NCI-H345 treated with DMSO at 0.1 percent for 48 hours (cell line): ENCODE measurements around the gene FKBP2.
"Not testable (repeated sequence)": the region's sequence is repeated elsewhere in the genome, so short reads cannot be mapped to it uniquely, and the experiment has no call there.

Source experiments
- DNase-seq: peaks from one replicate; lab custom pipeline; 2025; ENCODE audit not compliant: unreplicated experiment; lab: John Stamatoyannopoulos, UW

The FKBP2 gene

GRCh38 chr11:64233913-64234586, 6.8 kb upstream of the FKBP2 start, which contains the start of gene VEGFB:
VEGFB (plus strand) TSS chr11:64234584; CDS start chr11:64234834, 250 bp downstream.
- DNase-seq: peak; percentile 30

DNA sequence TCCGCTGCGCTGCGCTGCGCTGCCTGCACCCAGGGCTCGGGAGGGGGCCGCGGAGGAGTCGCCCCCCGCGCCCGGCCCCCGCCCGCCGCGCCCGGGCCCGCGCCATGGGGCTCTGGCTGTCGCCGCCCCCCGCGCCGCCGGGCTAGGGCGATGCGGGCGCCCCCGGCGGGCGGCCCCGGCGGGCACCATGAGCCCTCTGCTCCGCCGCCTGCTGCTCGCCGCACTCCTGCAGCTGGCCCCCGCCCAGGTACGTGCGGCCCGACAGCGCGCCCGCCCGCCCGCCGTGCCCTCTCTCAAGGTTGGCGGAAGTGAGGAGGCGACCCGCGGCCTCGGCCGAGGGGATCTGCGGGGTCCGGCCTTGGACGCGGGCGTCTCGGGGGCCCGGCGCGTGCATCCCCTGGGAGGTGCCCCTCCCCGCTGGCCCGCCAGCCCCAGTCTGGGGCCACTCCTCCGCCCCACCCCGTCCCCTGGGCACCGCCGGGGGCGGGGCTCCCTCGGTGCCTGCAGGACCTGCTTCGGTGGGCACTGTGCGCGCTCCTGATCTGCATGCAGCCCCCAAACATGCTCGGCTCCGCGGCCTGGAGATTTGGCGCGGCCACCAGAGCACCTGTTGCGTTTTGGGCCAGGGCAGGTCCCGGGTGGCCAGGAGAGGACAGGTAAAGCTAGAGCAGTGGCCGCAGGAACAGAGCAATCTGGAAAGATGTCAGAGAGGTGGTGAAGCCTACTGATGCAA, 6.1 kb upstream of the FKBP2 start:
- no peak for DNase-seq

- DNase-seq: no peak
These were observed 5.3 kb upstream of the FKBP2 start for GRCh38 chr11:64235437-64236161.

GRCh38 chr11:64237484-64237951, 3.4 kb upstream of the FKBP2 start:
- DNase-seq: peak; percentile 66

DNA sequence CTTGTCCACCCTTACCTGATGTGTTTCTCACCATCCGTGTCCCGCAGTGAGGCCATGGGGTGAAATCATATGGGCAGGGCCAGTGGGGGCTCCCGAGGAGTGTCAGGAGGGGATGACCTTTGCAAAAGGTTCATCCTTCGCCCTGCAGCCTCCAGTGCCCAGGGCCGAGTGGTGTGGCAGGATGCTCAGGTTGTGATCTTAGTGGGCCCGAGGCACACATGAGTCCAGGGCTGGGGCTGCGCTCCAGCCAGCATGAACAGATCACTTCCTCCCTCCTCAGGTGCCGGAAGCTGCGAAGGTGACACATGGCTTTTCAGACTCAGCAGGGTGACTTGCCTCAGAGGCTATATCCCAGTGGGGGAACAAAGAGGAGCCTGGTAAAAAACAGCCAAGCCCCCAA, 2.8 kb upstream of the FKBP2 start:
- DNase-seq: no peak

DNA sequence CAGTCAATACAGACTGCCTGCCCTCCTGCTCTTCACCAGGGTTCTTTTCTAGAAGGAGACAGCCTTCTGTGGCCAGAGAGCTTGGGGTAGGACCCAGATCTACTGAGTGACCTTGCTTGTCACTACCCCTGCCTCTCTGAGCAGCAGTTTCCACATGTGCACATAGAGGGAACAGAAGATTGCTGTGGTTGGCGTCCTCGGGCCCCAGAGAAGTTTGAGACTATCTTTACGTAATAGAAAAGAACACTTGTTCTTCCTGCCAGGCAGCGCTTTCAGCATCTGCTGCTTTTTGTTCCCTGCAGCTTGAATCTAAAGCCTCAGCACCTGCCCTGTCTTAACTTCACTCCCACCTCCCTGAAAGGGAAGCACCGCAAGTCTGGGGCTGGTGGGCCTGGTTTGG, 1.9 kb upstream of the FKBP2 start:
- DNase-seq: no peak

- DNase-seq: no peak
These were observed 1.0 kb upstream of the FKBP2 start for GRCh38 chr11:64239662-64240434.

DNA sequence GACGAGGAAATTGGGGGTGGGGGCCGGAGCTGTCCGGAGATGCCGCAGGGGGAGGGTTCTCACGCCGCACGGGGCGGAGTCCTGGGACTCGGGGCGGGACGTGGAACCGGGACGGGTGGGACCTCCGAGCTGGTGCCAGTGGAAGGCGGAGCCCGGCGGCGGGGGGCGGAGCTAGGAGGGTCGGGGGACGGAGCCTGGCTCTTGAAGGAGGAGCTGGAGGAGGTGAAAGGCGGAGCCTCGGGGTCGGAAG, 271 bp downstream of the FKBP2 start:
- DNase-seq: peak; percentile 91

GRCh38 chr11:64241491-64242374, 838 bp downstream of the FKBP2 start:
- DNase-seq: no peak

- no peak for DNase-seq
These were observed 2.5 kb downstream of the FKBP2 start for GRCh38 chr11:64243236-64243854.

DNA sequence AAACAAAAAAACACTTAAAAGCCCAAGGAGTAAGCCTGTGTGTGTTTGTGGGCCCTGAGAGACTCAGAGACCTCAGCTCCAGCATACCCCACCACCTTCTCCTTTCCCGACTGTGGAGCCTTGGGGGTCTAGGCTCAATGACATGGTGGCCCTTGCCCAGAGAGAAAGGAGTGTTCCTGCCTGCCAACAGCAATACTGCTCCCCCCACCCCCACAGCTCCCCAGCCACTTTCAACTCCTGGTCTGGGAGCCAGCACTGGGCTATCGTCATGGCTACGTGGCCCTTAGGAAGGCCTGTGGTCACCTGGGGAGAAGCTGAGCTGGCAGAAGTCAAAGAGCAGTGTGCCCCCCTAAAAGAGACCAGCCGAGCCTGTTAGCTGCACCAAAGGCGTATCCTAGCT, 3.2 kb downstream of the FKBP2 start:
- DNase-seq: no peak

DNA sequence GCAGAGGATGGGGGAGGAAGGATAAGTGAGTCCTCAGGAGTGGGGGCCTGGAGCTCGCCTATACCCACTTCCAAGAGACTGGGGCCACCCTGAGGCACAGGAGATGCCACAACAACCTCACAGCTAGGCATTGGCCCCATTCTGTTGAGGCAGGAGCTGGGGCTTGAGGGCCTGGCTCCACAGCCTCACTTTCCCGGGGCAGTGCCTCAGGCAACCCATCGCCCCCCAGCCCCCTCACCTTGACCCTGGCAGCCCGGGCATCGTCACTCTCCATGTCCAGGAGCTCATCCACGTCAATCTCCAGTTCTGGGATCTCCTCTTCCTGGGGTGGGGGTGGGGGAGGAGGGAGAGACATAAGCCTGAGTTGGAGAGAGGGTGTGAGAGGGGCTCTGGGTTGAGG, 4.1 kb downstream of the FKBP2 start:
- DNase-seq: no peak

DNA sequence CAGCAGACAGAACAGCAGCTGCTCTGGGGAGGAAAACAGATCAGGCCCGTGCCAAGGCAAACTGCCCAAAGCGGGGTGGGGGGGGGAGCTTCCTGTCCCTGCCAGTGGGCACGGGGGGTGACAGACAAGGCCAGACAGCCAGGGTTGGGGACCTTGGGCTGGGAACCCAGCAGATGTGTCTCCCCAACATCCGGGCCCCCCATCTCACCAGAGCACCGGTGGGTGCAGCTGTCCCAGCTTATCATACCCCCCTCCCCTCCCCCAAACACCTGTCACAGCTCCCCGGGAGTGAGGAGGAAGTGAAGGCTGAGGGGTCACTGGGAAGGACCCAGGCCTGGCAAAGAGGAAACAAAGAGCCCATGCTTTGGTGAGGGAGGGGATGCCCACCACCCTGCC, 4.5 kb downstream of the FKBP2 start:
- no peak for DNase-seq

GRCh38 chr11:64245797-64246620, 5.1 kb downstream of the FKBP2 start:
- DNase-seq: no peak

DNA sequence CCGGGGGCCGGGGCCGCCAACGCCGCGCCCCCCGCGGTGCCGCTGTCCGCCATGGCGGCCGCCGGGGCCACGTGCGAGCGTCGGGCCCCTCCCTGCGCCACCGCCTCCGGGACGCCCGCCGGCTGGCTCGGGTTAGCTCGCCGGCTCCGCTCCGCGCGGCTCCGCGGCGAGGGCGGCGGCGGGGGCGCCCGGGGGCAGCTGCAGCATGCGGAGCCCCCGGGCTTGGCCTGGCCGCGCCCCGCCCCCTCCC, 5.7 kb downstream of the FKBP2 start:
- not testable (repeated sequence) for DNase-seq

DNA sequence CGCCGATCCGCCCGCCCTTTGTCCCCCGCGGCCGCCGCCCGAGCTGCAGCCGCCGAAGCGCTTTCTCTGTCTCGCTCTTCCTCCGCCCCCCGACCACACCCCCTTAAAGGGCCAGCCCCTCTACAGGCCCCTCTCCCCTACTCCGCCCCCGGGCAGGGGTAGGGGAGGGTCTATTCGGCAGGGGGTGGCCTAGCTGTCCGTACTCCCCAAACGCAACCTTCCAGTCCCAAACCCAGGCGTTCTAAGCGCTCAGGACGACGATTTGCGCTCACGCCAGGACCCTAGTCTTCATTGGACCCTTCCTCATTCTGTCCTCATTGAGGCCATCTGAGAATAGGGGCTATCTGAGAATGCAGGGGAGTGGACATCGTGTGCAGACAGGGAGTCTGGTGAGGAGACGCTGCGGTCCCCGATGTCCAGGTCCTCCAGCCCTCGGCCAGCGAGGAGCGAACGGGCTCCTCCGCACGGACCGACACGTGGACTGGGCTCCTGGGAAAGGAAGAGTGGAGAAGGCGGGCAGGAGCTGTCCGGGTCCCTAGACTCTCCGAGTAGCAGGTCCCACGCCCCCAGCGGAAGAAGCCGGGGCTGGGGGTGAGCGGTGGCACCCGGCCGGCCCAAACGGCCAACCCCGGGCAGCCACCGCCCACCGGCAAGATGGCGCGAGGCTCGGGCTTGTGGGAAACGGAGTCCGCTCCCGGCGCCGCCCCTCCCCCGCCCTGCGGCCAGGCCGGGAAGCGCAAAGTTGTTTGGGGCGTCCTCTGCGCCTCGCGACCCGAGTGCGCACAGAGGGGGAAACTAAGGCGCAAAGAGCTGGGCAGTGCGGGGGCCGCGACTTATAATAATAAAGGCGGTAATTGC, 6.2 kb downstream of the FKBP2 start, which contains the start of gene PPP1R14B:
Gene PPP1R14B, minus strand, starts transcription at position 73 of the 858 bp plus-strand sequence. CDS start 270 bp downstream, outside the sequence.
- peak; percentile 64 for DNase-seq

- DNase-seq: no peak
These were observed 7.0 kb downstream of the FKBP2 start for GRCh38 chr11:64247729-64248531.
